GM13976 (cell line): ENCODE measurements around the gene KIRREL3.

ENCODE experiments used
- DNase-seq: peaks from one replicate; pipeline ENCODE4 v3.0.0; 2012; ENCODE audit warnings: low spot score
- CTCF ChIP-seq: IDR thresholded peaks from 2 replicates; pipeline ENCODE4 v1.5.1; 2012; ENCODE audit warnings: borderline replicate concordance, mild to moderate bottlenecking; ENCODE audit not compliant: insufficient read depth; ENCODE audit errors: extremely low read depth, missing control alignments, control extremely low read depth
- in situ Hi-C: fragments of 300-500 bp; cut with MboI; formaldehyde crosslinking; loops from one replicate; pipeline ENCODE4 v1.12.0; 2022; ENCODE audit warnings: low sequenced_read_pairs, mixed read lengths, inconsistent platforms; ENCODE audit not compliant: unreplicated experiment

KIRREL3 gene

GRCh38 chr11:126694065-126694625 lies 306.4 kb downstream of the KIRREL3 start:
- no peak for DNase-seq
- no peak for TF ChIP-seq CTCF
- in situ Hi-C loops: no loop called here

GRCh38 chr11:126687477-126687876 lies 313.1 kb downstream of the KIRREL3 start:
- in situ Hi-C loops: no loop called here

GRCh38 chr11:126686938-126687337 lies 313.6 kb downstream of the KIRREL3 start:
- no peak for DNase-seq
- in situ Hi-C loops: no loop called here
- TF ChIP-seq CTCF: no peak

More at GRCh38 chr11:126687477-126687876, 313.1 kb downstream of the KIRREL3 start:
- no peak for TF ChIP-seq CTCF
- DNase-seq: no peak

GRCh38 chr11:126683766-126684728 lies 316.5 kb downstream of the KIRREL3 start:
- in situ Hi-C loops: no loop called here
- DNase-seq: no peak
- TF ChIP-seq CTCF: no peak

GRCh38 chr11:126682590-126682989 lies 318.0 kb downstream of the KIRREL3 start:
- TF ChIP-seq CTCF: no peak
- in situ Hi-C loops: no loop called here
- no peak for DNase-seq

- DNase-seq: no peak
- in situ Hi-C loops: no loop called here
- no peak for TF ChIP-seq CTCF
These were observed 319.9 kb downstream of the KIRREL3 start for GRCh38 chr11:126680700-126681099.
